B cell (primary cell): ENCODE results near the gene ANKFY1.

Experiments
- EZH2 ChIP-seq: IDR thresholded peaks from 2 replicates; pipeline ENCODE4 v1.6.1; 2012; ENCODE audit warnings: borderline replicate concordance, low read depth, mild to moderate bottlenecking, moderate library complexity, low read length; ENCODE audit not compliant: insufficient read depth, poor library complexity, severe bottlenecking
- TF ChIP-seq, protein P1 (sequence below): fragments of 200-600 bp; IDR thresholded peaks from one replicate; pipeline ENCODE4 v1.8.0; 2022; ENCODE audit warnings: antibody characterized with exemption, mild to moderate bottlenecking

DNA sequence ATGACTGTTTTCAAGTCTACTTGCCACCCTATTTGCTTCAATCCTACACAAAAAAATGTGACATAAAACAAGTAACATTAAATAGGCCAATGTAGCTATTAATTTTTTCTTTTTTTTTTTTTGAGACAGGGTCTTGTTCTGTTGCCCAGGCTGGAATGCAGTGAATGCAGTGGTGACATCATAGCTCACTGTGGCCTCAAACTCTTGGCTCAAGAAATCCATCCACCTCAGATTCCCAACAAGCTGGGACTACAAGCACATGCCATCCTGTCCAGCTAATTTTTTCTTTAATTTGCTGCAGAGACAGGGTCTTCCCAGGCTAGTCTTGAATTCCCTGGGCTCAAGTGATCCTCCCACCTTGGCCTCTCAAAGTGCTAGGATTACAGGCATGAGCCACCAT is 29.4 kb downstream of the ANKFY1 start:
- TF ChIP-seq, protein P1, sequence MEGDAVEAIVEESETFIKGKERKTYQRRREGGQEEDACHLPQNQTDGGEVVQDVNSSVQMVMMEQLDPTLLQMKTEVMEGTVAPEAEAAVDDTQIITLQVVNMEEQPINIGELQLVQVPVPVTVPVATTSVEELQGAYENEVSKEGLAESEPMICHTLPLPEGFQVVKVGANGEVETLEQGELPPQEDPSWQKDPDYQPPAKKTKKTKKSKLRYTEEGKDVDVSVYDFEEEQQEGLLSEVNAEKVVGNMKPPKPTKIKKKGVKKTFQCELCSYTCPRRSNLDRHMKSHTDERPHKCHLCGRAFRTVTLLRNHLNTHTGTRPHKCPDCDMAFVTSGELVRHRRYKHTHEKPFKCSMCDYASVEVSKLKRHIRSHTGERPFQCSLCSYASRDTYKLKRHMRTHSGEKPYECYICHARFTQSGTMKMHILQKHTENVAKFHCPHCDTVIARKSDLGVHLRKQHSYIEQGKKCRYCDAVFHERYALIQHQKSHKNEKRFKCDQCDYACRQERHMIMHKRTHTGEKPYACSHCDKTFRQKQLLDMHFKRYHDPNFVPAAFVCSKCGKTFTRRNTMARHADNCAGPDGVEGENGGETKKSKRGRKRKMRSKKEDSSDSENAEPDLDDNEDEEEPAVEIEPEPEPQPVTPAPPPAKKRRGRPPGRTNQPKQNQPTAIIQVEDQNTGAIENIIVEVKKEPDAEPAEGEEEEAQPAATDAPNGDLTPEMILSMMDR = no peak
- no peak for TF ChIP-seq EZH2
